ENCODE results near the gene PIK3R5. TPM values are rescaled to one million over a fixed set of nuclear protein-coding genes. Genes with fewer than 3 reads are reported as not detected.

PIK3R5 gene
- polyA plus RNA-seq, 2 of the 4 experiments (the other 2 are of a cell fraction) = 0.01 TPM; not detected in 1

DNA sequence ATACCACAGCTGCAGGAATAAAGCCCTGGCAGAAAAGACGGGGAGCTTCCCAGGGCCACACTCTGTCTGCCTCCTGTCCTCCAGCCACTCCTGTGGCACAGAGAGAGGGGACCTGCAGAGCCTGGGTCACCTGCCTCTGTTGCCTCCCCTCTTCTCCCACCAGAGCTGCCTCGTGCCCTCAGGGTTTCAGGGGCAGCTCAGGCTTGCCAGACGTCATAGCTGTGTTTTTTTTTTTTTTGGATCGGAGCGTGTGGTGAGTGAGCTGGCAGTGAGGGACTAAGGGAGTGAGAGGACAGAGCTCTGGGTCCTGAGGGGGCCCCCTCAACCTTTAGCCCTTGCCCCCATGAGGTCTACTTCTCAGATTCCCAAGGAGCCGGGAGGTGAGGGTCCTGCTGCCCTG is 100.1 kb downstream of the PIK3R5 start:
- WGBS (ENCODE audit: missing lambda C conversion rate) = 45% methylated on average over 6 of the region's 6 CpGs
- FAIRE-seq (no peak), ATAC-seq (0 out of 6 replicates have a peak, but pooled peaks of 1 of the 2 experiments have one; percentile 17), DNase-seq (ENCODE audit: low read depth in 1 of 2, low spot score in 1 of 2) (no peak)
- H3K9me3 ChIP-seq = no peaks in the 10 kb centered on the region
- POLR2A ChIA-PET = no interaction called here
- no peak overlapping the region for H3K4me3 ChIP-seq
- H3K4me1 ChIP-seq = no peaks in the 10 kb centered on the region
- no peak for TF ChIP-seq SMC3 (IDR thresholded peaks at IDR 0.05)
- TF ChIP-seq KDM5A (IDR thresholded peaks at IDR 0.05) = no peak
- no peak for TF ChIP-seq GATA3 (IDR thresholded peaks at IDR 0.05; ENCODE audit: borderline replicate concordance)
- TF ChIP-seq BHLHE40 (IDR thresholded peaks at IDR 0.05; ENCODE audit: low read depth, low read length) = no peak
- no peak for TF ChIP-seq CBX8 (IDR thresholded peaks at IDR 0.05)
- TF ChIP-seq ZSCAN20 (CRISPR knock-in tag; IDR thresholded peaks at IDR 0.05) = no peak
- TF ChIP-seq, protein P1, sequence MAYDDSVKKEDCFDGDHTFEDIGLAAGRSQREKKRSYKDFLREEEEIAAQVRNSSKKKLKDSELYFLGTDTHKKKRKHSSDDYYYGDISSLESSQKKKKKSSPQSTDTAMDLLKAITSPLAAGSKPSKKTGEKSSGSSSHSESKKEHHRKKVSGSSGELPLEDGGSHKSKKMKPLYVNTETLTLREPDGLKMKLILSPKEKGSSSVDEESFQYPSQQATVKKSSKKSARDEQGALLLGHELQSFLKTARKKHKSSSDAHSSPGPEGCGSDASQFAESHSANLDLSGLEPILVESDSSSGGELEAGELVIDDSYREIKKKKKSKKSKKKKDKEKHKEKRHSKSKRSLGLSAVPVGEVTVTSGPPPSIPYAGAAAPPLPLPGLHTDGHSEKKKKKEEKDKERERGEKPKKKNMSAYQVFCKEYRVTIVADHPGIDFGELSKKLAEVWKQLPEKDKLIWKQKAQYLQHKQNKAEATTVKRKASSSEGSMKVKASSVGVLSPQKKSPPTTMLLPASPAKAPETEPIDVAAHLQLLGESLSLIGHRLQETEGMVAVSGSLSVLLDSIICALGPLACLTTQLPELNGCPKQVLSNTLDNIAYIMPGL (CRISPR knock-in tag; IDR thresholded peaks at IDR 0.05; ENCODE audit: borderline replicate concordance) = no peak
- TF ChIP-seq HDAC2 (IDR thresholded peaks at IDR 0.05) = no peak
- no peak for TF ChIP-seq MAFK (IDR thresholded peaks at IDR 0.05; ENCODE audit: partially characterized antibody)
- TF ChIP-seq, protein P2, sequence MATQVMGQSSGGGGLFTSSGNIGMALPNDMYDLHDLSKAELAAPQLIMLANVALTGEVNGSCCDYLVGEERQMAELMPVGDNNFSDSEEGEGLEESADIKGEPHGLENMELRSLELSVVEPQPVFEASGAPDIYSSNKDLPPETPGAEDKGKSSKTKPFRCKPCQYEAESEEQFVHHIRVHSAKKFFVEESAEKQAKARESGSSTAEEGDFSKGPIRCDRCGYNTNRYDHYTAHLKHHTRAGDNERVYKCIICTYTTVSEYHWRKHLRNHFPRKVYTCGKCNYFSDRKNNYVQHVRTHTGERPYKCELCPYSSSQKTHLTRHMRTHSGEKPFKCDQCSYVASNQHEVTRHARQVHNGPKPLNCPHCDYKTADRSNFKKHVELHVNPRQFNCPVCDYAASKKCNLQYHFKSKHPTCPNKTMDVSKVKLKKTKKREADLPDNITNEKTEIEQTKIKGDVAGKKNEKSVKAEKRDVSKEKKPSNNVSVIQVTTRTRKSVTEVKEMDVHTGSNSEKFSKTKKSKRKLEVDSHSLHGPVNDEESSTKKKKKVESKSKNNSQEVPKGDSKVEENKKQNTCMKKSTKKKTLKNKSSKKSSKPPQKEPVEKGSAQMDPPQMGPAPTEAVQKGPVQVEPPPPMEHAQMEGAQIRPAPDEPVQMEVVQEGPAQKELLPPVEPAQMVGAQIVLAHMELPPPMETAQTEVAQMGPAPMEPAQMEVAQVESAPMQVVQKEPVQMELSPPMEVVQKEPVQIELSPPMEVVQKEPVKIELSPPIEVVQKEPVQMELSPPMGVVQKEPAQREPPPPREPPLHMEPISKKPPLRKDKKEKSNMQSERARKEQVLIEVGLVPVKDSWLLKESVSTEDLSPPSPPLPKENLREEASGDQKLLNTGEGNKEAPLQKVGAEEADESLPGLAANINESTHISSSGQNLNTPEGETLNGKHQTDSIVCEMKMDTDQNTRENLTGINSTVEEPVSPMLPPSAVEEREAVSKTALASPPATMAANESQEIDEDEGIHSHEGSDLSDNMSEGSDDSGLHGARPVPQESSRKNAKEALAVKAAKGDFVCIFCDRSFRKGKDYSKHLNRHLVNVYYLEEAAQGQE (IDR thresholded peaks at IDR 0.05) = no peak
- TF ChIP-seq JUN (IDR thresholded peaks at IDR 0.05) = no peak
- TF ChIP-seq FOSL2 (IDR thresholded peaks at IDR 0.05) = no peak
- TF ChIP-seq FOSL2 (CRISPR knock-in tag; IDR thresholded peaks at IDR 0.05) = no peak
- TF ChIP-seq HOXB5 (CRISPR knock-in tag; IDR thresholded peaks at IDR 0.05) = no peak
- CTCF ChIA-PET = interaction anchor here (0.6 to 2.5 kb wide), 5 partner anchors 20 to 216 kb away, joined by 3 to 10 read pairs (median 5); no protein-coding TSS in a partner anchor
- no peak overlapping the region for H3K27ac ChIP-seq
- H3K4me2 ChIP-seq = no peak overlapping the region

DNA sequence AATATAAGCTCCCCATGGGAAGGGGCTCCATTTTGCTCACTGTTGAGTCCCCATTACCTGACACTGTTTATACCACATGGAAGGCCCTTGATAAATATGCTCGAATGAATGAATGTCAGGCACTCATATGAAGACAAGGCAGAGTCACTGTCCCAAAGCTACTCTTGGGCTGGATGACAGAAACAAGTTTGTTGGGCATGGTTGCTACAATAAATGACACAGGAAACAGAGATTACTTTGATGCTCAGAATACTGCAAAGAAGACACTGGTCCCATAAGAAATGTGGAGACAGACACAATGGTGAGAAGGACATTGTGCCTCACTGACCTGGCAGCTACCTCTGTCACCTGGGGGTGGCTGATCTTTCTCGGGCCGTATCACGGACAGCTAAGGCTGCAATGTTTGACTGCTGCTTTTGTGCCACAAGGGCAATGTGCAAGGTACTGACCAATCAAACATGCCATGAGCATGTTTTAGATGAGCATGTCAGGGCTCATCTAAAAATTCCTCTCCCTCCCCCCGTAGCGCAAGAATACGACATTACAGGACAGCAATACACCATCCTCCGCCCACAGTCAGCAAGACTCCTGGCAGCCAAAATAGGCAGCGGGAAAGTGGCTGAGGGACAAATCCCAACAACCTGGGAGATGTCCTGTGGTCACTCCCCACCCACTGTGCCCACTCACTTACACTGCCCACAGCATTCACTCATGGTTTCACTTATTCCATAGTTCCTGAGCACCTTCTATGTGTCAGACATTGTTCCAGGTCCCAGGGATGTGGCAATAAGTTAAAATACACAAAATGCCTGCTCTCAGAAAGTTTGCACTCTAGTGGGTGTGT is 103.1 kb downstream of the PIK3R5 start:
- 60% methylated on average over 9 of the region's 9 CpGs for WGBS (ENCODE audit: missing lambda C conversion rate)
- Histone ChIP-seq H3K27ac (no peak overlapping the region), H3K4me1 (peaks cover under 1% of the 10 kb centered on the region; the same call in 1 of the 3 replicates), H3K4me3 (no peak overlapping the region), H3K9me3 (no peaks in the 10 kb centered on the region), H3K4me2 (no peak overlapping the region)
- DNase-seq (ENCODE audit: low read depth in 1 of 2, low spot score in 1 of 2) (no peak), ATAC-seq (no peak), FAIRE-seq (no peak)
- CTCF ChIA-PET = interaction anchor here (0.9 to 1.2 kb wide), 4 partner anchors 9 to 33 kb away, joined by 3 to 6 read pairs (median 3); no protein-coding TSS in a partner anchor
- POLR2A ChIA-PET = no interaction called here
- TF ChIP-seq RFX5 (IDR thresholded peaks at IDR 0.05) (no peak), RAD21 (conservative IDR thresholded peaks at IDR 0.05 in 1 of 2, IDR thresholded peaks at IDR 0.05 in 1 of 2) (no peak)

DNA sequence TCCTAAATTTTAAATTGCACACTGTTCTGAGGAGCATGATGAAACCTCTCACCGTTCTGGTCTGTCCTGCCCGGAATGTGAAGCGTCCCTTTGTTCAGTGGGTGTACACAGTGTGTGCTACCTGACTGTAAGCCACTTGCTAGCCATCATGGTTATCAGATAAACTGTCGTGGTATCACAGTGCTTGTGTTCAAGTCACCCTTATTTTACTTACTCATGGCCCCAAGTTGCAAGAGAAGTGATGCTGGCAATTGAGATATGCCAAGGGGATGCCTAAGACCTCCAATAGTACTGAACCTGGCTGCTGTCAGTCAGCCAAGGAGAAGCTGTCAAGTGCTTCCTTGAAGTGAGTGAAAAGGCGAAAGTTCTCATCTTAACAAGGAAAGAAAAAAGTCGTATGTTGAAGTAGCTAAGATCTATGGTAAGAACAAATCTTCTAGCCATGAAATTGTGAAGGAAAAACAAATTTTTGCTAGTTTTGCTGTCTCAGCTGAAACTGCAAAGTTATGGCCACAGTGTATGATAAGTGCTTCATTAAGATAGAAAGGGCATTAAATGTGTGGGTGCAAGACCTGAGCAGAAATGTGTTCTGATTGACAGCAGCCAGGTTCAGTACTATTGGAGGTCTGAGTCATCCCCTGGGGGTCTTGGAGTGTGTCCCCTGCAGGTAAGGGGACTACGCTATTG is 103.9 kb downstream of the PIK3R5 start:
- H3K9me3 ChIP-seq = no peaks in the 10 kb centered on the region
- ChIA-PET CTCF (interaction anchor here (0.9 to 1.2 kb wide), 4 partner anchors 9 to 33 kb away, joined by 3 to 6 read pairs (median 3); no protein-coding TSS in a partner anchor), POLR2A (no interaction called here)
- H3K4me1 ChIP-seq = peaks cover 8% of the 10 kb centered on the region; the same call in 1 of the 3 replicates
- no peak for DNase-seq (ENCODE audit: low read depth in 1 of 2, low spot score in 1 of 2)
- TF ChIP-seq NR3C1 (IDR thresholded peaks at IDR 0.05) (no peak), CBX8 (IDR thresholded peaks at IDR 0.05) (no peak), MAFK (IDR thresholded peaks at IDR 0.05; ENCODE audit: partially characterized antibody) (peak; percentile 80)
- no peak overlapping the region for H3K4me3 ChIP-seq
- no peak overlapping the region for H3K27ac ChIP-seq
- ATAC-seq = no peak
- peak; percentile 61 for FAIRE-seq
- H3K4me2 ChIP-seq = no peak overlapping the region
- WGBS (ENCODE audit: missing lambda C conversion rate) = 46% methylated on average over 7 of the region's 7 CpGs

All from A549 (cell line).